HCT116 (cell line): ENCODE data around the gene GRIP1. TPM values are rescaled to one million over a fixed set of nuclear protein-coding genes. Genes with fewer than 3 reads are reported as not detected.

ENCODE experiments used
- ATAC-seq: fragments of 200-7000 bp; cut with Tn5 transposase; 2 replicates; pipeline ENCODE4 v1.9.1; 2020; ENCODE audit warnings: mild to moderate bottlenecking, moderate library complexity
- BruUV-seq: library from RNA; stranded (reverse); fragments of 400-500 nt; replicated peaks from 2 replicates; lab custom pipeline; 2021; lab: Mats Ljungman, UMichigan
- CTCF ChIA-PET: fragments of 300-600 bp; sonication (Branson Sonifier 250); formaldehyde crosslinking; loops from one replicate; lab custom pipeline; 2021; ENCODE audit warnings: antibody characterized with exemption; lab: Charles Lee
- POLR2A ChIA-PET: fragments of 300-600, 350-600 bp; sonication (Branson Sonifier 250); formaldehyde crosslinking; loops from one replicate; lab custom pipeline; 2021; ENCODE audit warnings: antibody characterized with exemption; lab: Charles Lee
- RAD21 ChIA-PET, 2 experiments: fragments of 300-600 bp; sonication (Branson Sonifier 250); formaldehyde crosslinking; loops; one replicate each; lab custom pipeline; 2023; ENCODE audit warnings: low total read pairs in 2 of 2; ENCODE audit not compliant: uncharacterized antibody in 2 of 2, unreplicated experiment in 2 of 2, low non-redundant PET in 1 of 2; lab: Charles Lee
- DNase-seq: peaks from one replicate; pipeline ENCODE4 v3.0.0-alpha.2; 2010; ENCODE audit warnings: low read depth, low spot score
- H2AFZ ChIP-seq: fragments of 200-600 bp; shearing (Covaris generic), sonication (generic); 2 replicates; pipeline ENCODE4 v1.6.1; 2017; ENCODE audit warnings: low read depth, mixed run types, mixed read lengths, antibody characterized with exemption, low read length; ENCODE audit not compliant: poor library complexity, severe bottlenecking
- H3K27ac ChIP-seq: 2 replicates; pipeline ENCODE4 v1.5.1; 2012; ENCODE audit warnings: low read depth, low read length
- H3K27me3 ChIP-seq: fragments of 200-600 bp; sonication (generic); 2 replicates; pipeline ENCODE4 v1.6.1; 2016; ENCODE audit warnings: mixed run types, low read length, mixed read lengths; ENCODE audit not compliant: insufficient read depth
- H3K36me3 ChIP-seq, 2 experiments: fragments of 200-500 bp in 1 of 2; fragments of 200-600 bp in 1 of 2; sonication (Bioruptor generic) in 1 of 2; sonication (generic) in 1 of 2; 2 replicates each; pipeline versions ENCODE4 v1.5.1 to v1.6.1; 2014 to 2016; ENCODE audit warnings: low read length in 2 of 2, inconsistent platforms in 1 of 2, mixed read lengths in 1 of 2, mixed run types in 1 of 2; ENCODE audit not compliant: insufficient read depth in 2 of 2, control insufficient read depth in 1 of 2
- H3K4me1 ChIP-seq, 2 experiments: fragments of 200-600 bp in 1 of 2; sonication (generic) in 1 of 2; 2 replicates each; pipeline versions ENCODE4 v1.5.1 to v1.6.1; 2012 to 2017; ENCODE audit warnings: low read length in 2 of 2, inconsistent platforms in 1 of 2, mild to moderate bottlenecking in 1 of 2, mixed read lengths in 1 of 2, mixed run types in 1 of 2, moderate library complexity in 1 of 2; ENCODE audit not compliant: insufficient read depth in 2 of 2, control insufficient read depth in 1 of 2
- H3K4me2 ChIP-seq: fragments of 200-600 bp; sonication (generic); 2 replicates; pipeline ENCODE4 v1.6.1; 2017; ENCODE audit warnings: mixed run types, low read length, mixed read lengths
- H3K4me3 ChIP-seq, 2 experiments: fragments of 200-600 bp in 1 of 2; sonication (generic) in 1 of 2; replicated peaks in 1 of 2; 2 replicates each; pipeline ENCODE4 v1.5.1; 2011 to 2016; ENCODE audit warnings: low read length in 2 of 2, control low read depth in 1 of 2, low read depth in 1 of 2, mild to moderate bottlenecking in 1 of 2, mixed read lengths in 1 of 2, mixed run types in 1 of 2
- H3K79me2 ChIP-seq: fragments of 200-600 bp; sonication (generic); 2 replicates; pipeline ENCODE4 v1.6.1; 2017; ENCODE audit warnings: mild to moderate bottlenecking, mixed run types, low read length, moderate library complexity, mixed read lengths; ENCODE audit not compliant: insufficient read depth
- H3K9ac ChIP-seq: fragments of 200-600 bp; sonication (generic); 2 replicates; pipeline ENCODE4 v1.6.1; 2016; ENCODE audit warnings: low read length, mixed read lengths
- H3K9me2 ChIP-seq: fragments of 200-600 bp; sonication (generic), shearing (Covaris generic); 2 replicates; pipeline ENCODE4 v1.6.1; 2017; ENCODE audit warnings: mixed run types, mild to moderate bottlenecking, moderate library complexity; ENCODE audit not compliant: insufficient read depth
- H3K9me3 ChIP-seq, 2 experiments: fragments of 200-500 bp in 1 of 2; fragments of 200-600 bp in 1 of 2; sonication (Bioruptor generic) in 1 of 2; sonication (generic) in 1 of 2; 2 replicates each; pipeline ENCODE4 v1.6.1; 2014 to 2017; ENCODE audit warnings: low read length in 2 of 2, mixed read lengths in 2 of 2, inconsistent platforms in 1 of 2, low read depth in 1 of 2, mild to moderate bottlenecking in 1 of 2, mixed run types in 1 of 2, moderate library complexity in 1 of 2; ENCODE audit not compliant: control insufficient read depth in 1 of 2, insufficient read depth in 1 of 2
- H4K20me1 ChIP-seq: fragments of 200-600 bp; sonication (generic), shearing (Covaris generic); 2 replicates; pipeline ENCODE4 v1.6.1; 2017; ENCODE audit warnings: mixed run types, mild to moderate bottlenecking, moderate library complexity; ENCODE audit not compliant: insufficient read depth
- EZH2 ChIP-seq: fragments of 200-600 bp; sonication (generic); IDR thresholded peaks from 2 replicates; pipeline ENCODE4 v1.6.1; 2017; ENCODE audit warnings: antibody characterized with exemption, mixed run types
- JUND ChIP-seq: IDR thresholded peaks from 2 replicates; pipeline ENCODE4 v1.6.1; 2012
- POLR2A ChIP-seq: IDR thresholded peaks from 2 replicates; pipeline ENCODE4 v1.7.0; 2011; ENCODE audit warnings: borderline replicate concordance; ENCODE audit not compliant: insufficient read depth, insufficient read length; ENCODE audit errors: extremely low read depth
- RAD21 ChIP-seq: IDR thresholded peaks from 2 replicates; pipeline ENCODE4 v1.6.1; 2012; ENCODE audit warnings: low read depth, mild to moderate bottlenecking
- ZFX ChIP-seq: fragments of 450-650 bp; IDR thresholded peaks from 2 replicates; pipeline ENCODE4 v1.6.1; 2017
- intact Hi-C: fragments of 100-400 bp; cut with micrococcal nuclease; formaldehyde crosslinking; loops from 2 replicates; pipeline ENCODE4 v1.10.0; 2022
- total RNA-seq: library from RNA; stranded (reverse); gene quantifications from one replicate; pipeline ENCODE4 v1.2.1, GENCODE V29; 2021; ENCODE audit not compliant: unreplicated experiment
- TF ChIP-seq, protein P1 (sequence below): IDR thresholded peaks from 2 replicates; pipeline ENCODE4 v1.6.1; 2012
- TF ChIP-seq, protein P2 (sequence below): IDR thresholded peaks from 2 replicates; pipeline ENCODE4 v1.6.1; 2012
- TF ChIP-seq, protein P3 (sequence below), 3 experiments: fragments of 200-600 bp in 1 of 3; sonication (generic) in 1 of 3; IDR thresholded peaks in 2 of 3; conservative IDR thresholded peaks in 1 of 3; 2 replicates each; pipeline ENCODE4 v1.5.1; 2012 to 2017; ENCODE audit warnings: low read depth in 2 of 3, low read length in 2 of 3, antibody characterized with exemption in 1 of 3, borderline replicate concordance in 1 of 3, control low read depth in 1 of 3, mild to moderate bottlenecking in 1 of 3, mixed read lengths in 1 of 3, mixed run types in 1 of 3, moderate library complexity in 1 of 3; ENCODE audit not compliant: insufficient read depth in 1 of 3

Gene GRIP1
- total RNA-seq, 1 experiment from 2014 or later, result not detected

DNA sequence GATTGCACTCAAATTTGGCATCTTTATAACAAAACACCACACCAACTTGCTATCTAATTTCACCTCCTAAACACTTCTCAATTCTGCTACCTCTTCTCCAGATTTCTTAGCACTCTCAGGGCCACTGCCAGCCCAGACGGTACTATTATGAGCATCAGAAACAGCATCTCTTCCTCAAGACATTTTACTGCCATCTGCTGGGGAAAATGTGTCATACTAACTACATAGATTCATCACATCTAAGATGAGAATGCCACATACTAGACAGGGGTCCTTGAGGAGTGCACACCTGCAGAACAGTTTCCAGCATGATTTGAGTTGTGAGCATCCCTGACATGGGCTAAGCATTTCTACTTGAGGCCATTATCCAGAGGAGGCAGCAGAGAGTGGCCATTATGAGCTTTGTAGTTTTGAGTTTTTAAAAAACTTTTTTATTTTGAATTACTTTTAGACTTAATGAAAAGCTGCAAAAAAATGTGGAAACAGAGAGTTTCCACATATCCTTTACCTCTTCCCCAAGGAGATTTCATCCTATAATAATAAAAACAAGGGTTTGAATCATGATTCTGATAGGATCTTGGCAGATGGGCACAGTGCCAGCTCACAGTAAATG is 15.1 kb upstream of the GRIP1 start:
- Histone ChIP-seq H3K4me3 (no peak overlapping the region), H3K36me3 (no peaks in the 10 kb centered on the region), H3K79me2 (no peaks in the 10 kb centered on the region), H3K9ac (no peak overlapping the region), H3K4me2 (no peak overlapping the region), H3K27me3 (peaks cover 20% of the 10 kb centered on the region; the same call in 1 of the 2 replicates), H3K9me2 (no peaks in the 10 kb centered on the region), H3K9me3 (no peaks in the 10 kb centered on the region), H3K27ac (no peak overlapping the region), H3K4me1 (no peaks in the 10 kb centered on the region), H4K20me1 (no peaks in the 10 kb centered on the region), H2AFZ (no peak overlapping the region)
- DNase-seq (peak; percentile 52), ATAC-seq (peak; percentile 95)
- TF ChIP-seq EZH2 (no peak), RAD21 (peak; percentile 60), POLR2A (no peak), ZFX (no peak), JUND (no peak)
- TF ChIP-seq, protein P1, sequence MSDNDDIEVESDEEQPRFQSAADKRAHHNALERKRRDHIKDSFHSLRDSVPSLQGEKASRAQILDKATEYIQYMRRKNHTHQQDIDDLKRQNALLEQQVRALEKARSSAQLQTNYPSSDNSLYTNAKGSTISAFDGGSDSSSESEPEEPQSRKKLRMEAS, result no peak
- TF ChIP-seq, protein P2, sequence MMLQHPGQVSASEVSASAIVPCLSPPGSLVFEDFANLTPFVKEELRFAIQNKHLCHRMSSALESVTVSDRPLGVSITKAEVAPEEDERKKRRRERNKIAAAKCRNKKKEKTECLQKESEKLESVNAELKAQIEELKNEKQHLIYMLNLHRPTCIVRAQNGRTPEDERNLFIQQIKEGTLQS, result no peak
- TF ChIP-seq, protein P3, sequence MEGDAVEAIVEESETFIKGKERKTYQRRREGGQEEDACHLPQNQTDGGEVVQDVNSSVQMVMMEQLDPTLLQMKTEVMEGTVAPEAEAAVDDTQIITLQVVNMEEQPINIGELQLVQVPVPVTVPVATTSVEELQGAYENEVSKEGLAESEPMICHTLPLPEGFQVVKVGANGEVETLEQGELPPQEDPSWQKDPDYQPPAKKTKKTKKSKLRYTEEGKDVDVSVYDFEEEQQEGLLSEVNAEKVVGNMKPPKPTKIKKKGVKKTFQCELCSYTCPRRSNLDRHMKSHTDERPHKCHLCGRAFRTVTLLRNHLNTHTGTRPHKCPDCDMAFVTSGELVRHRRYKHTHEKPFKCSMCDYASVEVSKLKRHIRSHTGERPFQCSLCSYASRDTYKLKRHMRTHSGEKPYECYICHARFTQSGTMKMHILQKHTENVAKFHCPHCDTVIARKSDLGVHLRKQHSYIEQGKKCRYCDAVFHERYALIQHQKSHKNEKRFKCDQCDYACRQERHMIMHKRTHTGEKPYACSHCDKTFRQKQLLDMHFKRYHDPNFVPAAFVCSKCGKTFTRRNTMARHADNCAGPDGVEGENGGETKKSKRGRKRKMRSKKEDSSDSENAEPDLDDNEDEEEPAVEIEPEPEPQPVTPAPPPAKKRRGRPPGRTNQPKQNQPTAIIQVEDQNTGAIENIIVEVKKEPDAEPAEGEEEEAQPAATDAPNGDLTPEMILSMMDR (IDR thresholded peaks at IDR 0.05 in 2 of 3, conservative IDR thresholded peaks at IDR 0.05 in 1 of 3; ENCODE audit: borderline replicate concordance in 1 of 3, insufficient read depth in 1 of 3, low read depth in 2 of 3, low read length in 2 of 3), result peak; percentile 36 to 63 (median 40); a peak in 4 of 6 replicates
- RAD21 ChIA-PET, result no interaction called here
- intact Hi-C loops, result loop anchor here (5.0 to 10.0 kb wide), 3 partner anchors 339 to 547 kb away; no protein-coding TSS in a partner anchor
- POLR2A ChIA-PET, result no interaction called here
- BruUV-seq, result no TSS peak
- CTCF ChIA-PET, result interaction anchor here (1.0 to 1.5 kb wide), 2 partner anchors 15 to 342 kb away, joined by 4 read pairs; no protein-coding TSS in a partner anchor
